OCI-LY3 (cell line): Measurements from ENCODE around the gene SCML2.
"Not testable (repeated sequence)": the region's sequence is repeated elsewhere in the genome, so short reads cannot be mapped to it uniquely, and the experiment has no call there.

Experiments used
- H2AFZ ChIP-seq: fragments of 200-600, 300-600 bp; shearing (Covaris generic); 2 replicates; pipeline ENCODE4 v1.6.0; 2014; ENCODE audit warnings: antibody characterized with exemption, low read depth, low read length
- H3K27ac ChIP-seq: fragments of 200-600, 300-600 bp; sonication (generic); 2 replicates; pipeline ENCODE4 v1.5.1; 2014; ENCODE audit warnings: mild to moderate bottlenecking, low read length, moderate library complexity, mixed read lengths
- H3K27me3 ChIP-seq: fragments of 200-600, 300-600 bp; sonication (generic); 2 replicates; pipeline ENCODE4 v1.6.1; 2014; ENCODE audit warnings: low read depth, low read length, mixed read lengths
- H3K36me3 ChIP-seq: fragments of 200-600, 300-600 bp; sonication (generic); replicated peaks from 2 replicates; pipeline ENCODE3; 2014; ENCODE audit warnings: low read depth, low read length, mixed read lengths
- H3K4me1 ChIP-seq: fragments of 300-600, 200-600 bp; sonication (generic); 2 replicates; pipeline ENCODE4 v1.6.1; 2014; ENCODE audit warnings: low read length, mixed read lengths
- H3K4me2 ChIP-seq: fragments of 200-600, 300-600 bp; sonication (generic); 2 replicates; pipeline ENCODE4 v1.6.1; 2014; ENCODE audit warnings: low read length, mixed read lengths
- H3K4me3 ChIP-seq: fragments of 300-600, 200-600 bp; sonication (generic); 2 replicates; pipeline ENCODE4 v1.5.1; 2014; ENCODE audit warnings: antibody characterized with exemption, mild to moderate bottlenecking, low read length, moderate library complexity
- H3K79me2 ChIP-seq: fragments of 300-600, 200-600 bp; shearing (Covaris generic); 2 replicates; pipeline ENCODE4 v1.6.1; 2014; ENCODE audit warnings: mild to moderate bottlenecking, low read length, mixed read lengths
- H3K9ac ChIP-seq: fragments of 300-600, 200-600 bp; shearing (Covaris generic); 2 replicates; pipeline ENCODE4 v1.6.0; 2014; ENCODE audit warnings: mild to moderate bottlenecking, low read length, moderate library complexity
- H3K9me3 ChIP-seq: fragments of 200-600, 300-600 bp; shearing (Covaris generic); 2 replicates; pipeline ENCODE4 v1.6.1; 2014; ENCODE audit warnings: low read length, mixed read lengths; ENCODE audit not compliant: insufficient read depth
- H4K20me1 ChIP-seq: fragments of 200-600, 300-600 bp; sonication (generic); 2 replicates; pipeline ENCODE4 v1.6.1; 2016; ENCODE audit warnings: low read length, mixed read lengths; ENCODE audit not compliant: insufficient read depth
- CTCF ChIP-seq: fragments of 200-600, 300-600 bp; sonication (generic); IDR thresholded peaks from 2 replicates; pipeline ENCODE4 v1.5.1; 2014; ENCODE audit warnings: antibody characterized with exemption, low read length, low read depth
- EZH2phosphoT487 ChIP-seq: fragments of 200-600 bp; shearing (Covaris generic); IDR thresholded peaks from 2 replicates; pipeline ENCODE4 v1.6.1; 2018; ENCODE audit warnings: antibody characterized with exemption, mixed run types, low read depth

SCML2 gene

GRCh38 chrX:18271725-18272124 lies 82.8 kb downstream of the SCML2 start:
- TF ChIP-seq CTCF (no peak), EZH2phosphoT487 (no peak)
- Histone ChIP-seq H3K36me3 (no peaks in the 10 kb centered on the region), H2AFZ (no peak overlapping the region), H3K9ac (no peak overlapping the region), H3K4me2 (no peak overlapping the region), H3K79me2 (no peaks in the 10 kb centered on the region), H3K27ac (no peak overlapping the region), H3K27me3 (no peaks in the 10 kb centered on the region), H3K9me3 (no peaks in the 10 kb centered on the region), H4K20me1 (no peaks in the 10 kb centered on the region), H3K4me1 (no peaks in the 10 kb centered on the region), H3K4me3 (no peak overlapping the region)

- H3K4me2 ChIP-seq, result no peak overlapping the region
- H3K4me1 ChIP-seq, result no peaks in the 10 kb centered on the region
- no peaks in the 10 kb centered on the region for H3K27me3 ChIP-seq
Observed at GRCh38 chrX:18271309-18271708, 83.2 kb downstream of the SCML2 start.

GRCh38 chrX:18255059-18255458 lies 99.4 kb downstream of the SCML2 start:
- no peak for TF ChIP-seq EZH2phosphoT487
- TF ChIP-seq CTCF, result no peak
- Histone ChIP-seq H3K36me3 (no peaks in the 10 kb centered on the region), H3K27ac (no peak overlapping the region), H4K20me1 (no peaks in the 10 kb centered on the region), H3K27me3 (no peaks in the 10 kb centered on the region), H3K4me2 (no peak overlapping the region), H3K4me1 (no peaks in the 10 kb centered on the region), H3K4me3 (no peak overlapping the region), H3K9me3 (no peaks in the 10 kb centered on the region), H3K9ac (no peak overlapping the region), H2AFZ (no peak overlapping the region), H3K79me2 (no peaks in the 10 kb centered on the region)

More at GRCh38 chrX:18271309-18271708, 83.2 kb downstream of the SCML2 start:
- no peaks in the 10 kb centered on the region for H3K79me2 ChIP-seq
- H3K36me3 ChIP-seq, result no peaks in the 10 kb centered on the region
- no peak overlapping the region for H3K9ac ChIP-seq
- H2AFZ ChIP-seq, result no peak overlapping the region
- no peaks in the 10 kb centered on the region for H3K9me3 ChIP-seq
- H3K4me3 ChIP-seq, result no peak overlapping the region
- H3K27ac ChIP-seq, result no peak overlapping the region
- no peak for TF ChIP-seq EZH2phosphoT487
- TF ChIP-seq CTCF, result no peak
- H4K20me1 ChIP-seq, result no peaks in the 10 kb centered on the region

GRCh38 chrX:18252644-18253359 lies 101.7 kb downstream of the SCML2 start:
- no peak overlapping the region for H3K27ac ChIP-seq
- H4K20me1 ChIP-seq, result no peaks in the 10 kb centered on the region
- H3K27me3 ChIP-seq, result no peaks in the 10 kb centered on the region
- no peak overlapping the region for H3K9ac ChIP-seq
- no peak overlapping the region for H2AFZ ChIP-seq
- no peaks in the 10 kb centered on the region for H3K79me2 ChIP-seq
- H3K9me3 ChIP-seq, result no peaks in the 10 kb centered on the region
- H3K36me3 ChIP-seq, result no peaks in the 10 kb centered on the region
- TF ChIP-seq CTCF (no peak), EZH2phosphoT487 (no peak)
- H3K4me2 ChIP-seq, result no peak overlapping the region
- no peak overlapping the region for H3K4me3 ChIP-seq
- no peaks in the 10 kb centered on the region for H3K4me1 ChIP-seq

GRCh38 chrX:18229646-18230045 lies 124.8 kb downstream of the SCML2 start:
- not testable (repeated sequence) for H3K4me3 ChIP-seq, H4K20me1 ChIP-seq, H3K9me3 ChIP-seq, H3K27me3 ChIP-seq, H3K36me3 ChIP-seq, H3K9ac ChIP-seq, H3K4me1 ChIP-seq, H3K79me2 ChIP-seq, H3K4me2 ChIP-seq, H2AFZ ChIP-seq, H3K27ac ChIP-seq
